GM21447 (cell line): Measurements from ENCODE around the gene MCF2L2.

Experiments used
- ATAC-seq: cut with Tn5 transposase; IDR thresholded peaks from one replicate; pipeline ENCODE4 v1.9.1; 2021; ENCODE audit not compliant: unreplicated experiment

The MCF2L2 gene

GRCh38 chr3:183142199-183142598 is 286.2 kb downstream of the MCF2L2 start:
- no peak for ATAC-seq

GRCh38 chr3:183134844-183135243 is 293.6 kb downstream of the MCF2L2 start:
- ATAC-seq, result no peak

- ATAC-seq, result no peak
Observed at GRCh38 chr3:183132409-183132808, 296.0 kb downstream of the MCF2L2 start.

GRCh38 chr3:183131735-183132134 is 296.7 kb downstream of the MCF2L2 start:
- no peak for ATAC-seq

- ATAC-seq, result no peak
Observed at GRCh38 chr3:183131186-183131725, 297.2 kb downstream of the MCF2L2 start.

- no peak for ATAC-seq
Observed at GRCh38 chr3:183129243-183129642, 299.2 kb downstream of the MCF2L2 start.

- no peak for ATAC-seq
Observed at GRCh38 chr3:183128709-183129108, 299.7 kb downstream of the MCF2L2 start.
